ENCODE measurements around the gene NT5C2. TPM values are rescaled to one million over a fixed set of nuclear protein-coding genes. Genes with fewer than 3 reads are reported as not detected.

NT5C2 gene
- total RNA-seq, 1 donor from 2014 or later: 113 TPM

DNA sequence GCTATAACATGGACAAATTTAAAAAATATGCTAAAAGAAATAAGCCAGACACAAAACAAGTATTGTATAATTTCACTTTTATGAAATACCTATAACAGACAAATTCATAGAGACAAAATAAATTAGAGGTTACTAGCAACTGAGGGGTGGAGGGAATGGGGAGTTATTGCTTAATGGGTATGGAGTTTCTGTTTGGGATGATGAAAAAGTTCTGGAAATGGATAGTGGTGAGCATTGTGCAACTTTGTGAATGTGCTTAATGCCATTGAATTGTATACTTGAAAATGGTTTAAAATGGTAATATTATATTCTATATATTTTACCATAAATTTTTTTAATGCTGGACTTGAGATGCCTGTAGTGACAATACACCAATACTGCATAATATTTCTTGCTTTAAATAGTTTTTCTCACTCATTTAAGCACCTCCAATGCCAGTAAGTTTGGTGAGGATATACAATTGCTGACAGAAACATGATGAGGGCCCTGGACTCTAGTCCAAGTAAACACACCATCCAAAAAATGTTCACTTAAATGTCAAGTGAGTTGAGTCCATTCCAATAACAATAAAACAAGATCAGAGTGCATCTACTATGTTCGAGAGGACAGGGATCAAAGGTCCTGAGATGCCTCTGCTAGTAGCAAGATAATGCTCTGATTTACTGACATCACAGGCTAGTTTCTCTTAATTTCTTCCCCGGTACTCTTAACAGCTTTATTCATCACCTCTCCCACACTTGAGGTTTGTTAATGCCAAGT is 71.9 kb downstream of the NT5C2 start:
- H3K9ac ChIP-seq (ENCODE audit: low read length): no peak overlapping the region
- no peak overlapping the region for H2AFZ ChIP-seq (ENCODE audit: low read depth, low read length)
- peaks cover 6% of the 10 kb centered on the region for H3K36me3 Mint-ChIP-seq (ENCODE audit: low read depth, unreplicated experiment)
- H3K27me3 Mint-ChIP-seq (ENCODE audit: low read depth, unreplicated experiment): no peaks in the 10 kb centered on the region
- H3K4me3 Mint-ChIP-seq (ENCODE audit: unreplicated experiment): no peak overlapping the region
- H3K4me1 Mint-ChIP-seq (ENCODE audit: low read depth, unreplicated experiment): peaks cover 20% of the 10 kb centered on the region
- H3K4me2 ChIP-seq (ENCODE audit: low read length): no peak overlapping the region
- peaks cover 50% of the 10 kb centered on the region for H4K20me1 ChIP-seq (ENCODE audit: insufficient read depth, low read length)
- H3K27me3 ChIP-seq (ENCODE audit: insufficient read depth, low read length): no peaks in the 10 kb centered on the region
- H3K36me3 ChIP-seq (ENCODE audit: insufficient read depth, low read length): no peaks in the 10 kb centered on the region
- FAIRE-seq (no peak), DNase-seq (ENCODE audit: low read depth) (no peak)
- peaks cover 32% of the 10 kb centered on the region for H3K79me2 ChIP-seq (ENCODE audit: insufficient read depth, low read length)
- H3K9me3 ChIP-seq (ENCODE audit: insufficient read depth, low read depth, low read length): no peaks in the 10 kb centered on the region
- peaks cover 7% of the 10 kb centered on the region for H3K4me1 ChIP-seq (ENCODE audit: insufficient read depth, low read length)
- H3K9me3 Mint-ChIP-seq (ENCODE audit: unreplicated experiment): no peaks in the 10 kb centered on the region
- TF ChIP-seq, protein P1, sequence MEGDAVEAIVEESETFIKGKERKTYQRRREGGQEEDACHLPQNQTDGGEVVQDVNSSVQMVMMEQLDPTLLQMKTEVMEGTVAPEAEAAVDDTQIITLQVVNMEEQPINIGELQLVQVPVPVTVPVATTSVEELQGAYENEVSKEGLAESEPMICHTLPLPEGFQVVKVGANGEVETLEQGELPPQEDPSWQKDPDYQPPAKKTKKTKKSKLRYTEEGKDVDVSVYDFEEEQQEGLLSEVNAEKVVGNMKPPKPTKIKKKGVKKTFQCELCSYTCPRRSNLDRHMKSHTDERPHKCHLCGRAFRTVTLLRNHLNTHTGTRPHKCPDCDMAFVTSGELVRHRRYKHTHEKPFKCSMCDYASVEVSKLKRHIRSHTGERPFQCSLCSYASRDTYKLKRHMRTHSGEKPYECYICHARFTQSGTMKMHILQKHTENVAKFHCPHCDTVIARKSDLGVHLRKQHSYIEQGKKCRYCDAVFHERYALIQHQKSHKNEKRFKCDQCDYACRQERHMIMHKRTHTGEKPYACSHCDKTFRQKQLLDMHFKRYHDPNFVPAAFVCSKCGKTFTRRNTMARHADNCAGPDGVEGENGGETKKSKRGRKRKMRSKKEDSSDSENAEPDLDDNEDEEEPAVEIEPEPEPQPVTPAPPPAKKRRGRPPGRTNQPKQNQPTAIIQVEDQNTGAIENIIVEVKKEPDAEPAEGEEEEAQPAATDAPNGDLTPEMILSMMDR (IDR thresholded peaks at IDR 0.05; ENCODE audit: insufficient read depth, low read depth, low read length): no peak
- TF ChIP-seq EZH2 (IDR thresholded peaks at IDR 0.05; ENCODE audit: insufficient read depth, low read length): no peak
- H3K27ac Mint-ChIP-seq (ENCODE audit: unreplicated experiment): no peak overlapping the region
- no peak overlapping the region for H3K4me3 ChIP-seq (ENCODE audit: insufficient read depth, low read depth, low read length)
- H3K27ac ChIP-seq (ENCODE audit: low read depth, low read length): no peak overlapping the region

DNA sequence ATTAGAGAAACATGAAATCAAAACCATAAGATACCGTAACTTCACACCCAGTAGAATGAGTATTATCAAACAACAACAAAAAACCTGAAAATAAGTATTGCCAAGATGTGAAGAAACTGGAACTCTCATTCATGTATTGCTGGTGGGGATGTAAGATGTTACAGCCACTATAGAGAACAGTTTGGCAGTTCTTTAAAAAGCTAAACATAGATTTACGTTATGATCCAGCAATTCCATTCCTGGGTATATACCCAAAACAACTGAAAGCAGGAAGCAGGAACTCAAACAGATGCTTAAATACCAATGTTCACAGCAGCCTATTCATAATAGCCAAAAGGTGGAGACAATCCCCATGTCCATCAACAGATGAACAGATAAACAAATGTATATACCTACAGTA is 72.5 kb downstream of the NT5C2 start:
- Mint-ChIP-seq H3K4me3 (ENCODE audit: unreplicated experiment) (no peak overlapping the region), H3K27me3 (ENCODE audit: low read depth, unreplicated experiment) (no peaks in the 10 kb centered on the region), H3K4me1 (ENCODE audit: low read depth, unreplicated experiment) (peaks cover 14% of the 10 kb centered on the region), H3K36me3 (ENCODE audit: low read depth, unreplicated experiment) (peaks cover 4% of the 10 kb centered on the region), H3K9me3 (ENCODE audit: unreplicated experiment) (no peaks in the 10 kb centered on the region), H3K27ac (ENCODE audit: unreplicated experiment) (no peak overlapping the region)
- H2AFZ ChIP-seq (ENCODE audit: low read depth, low read length): no peak overlapping the region
- peaks cover 1% of the 10 kb centered on the region for H3K4me1 ChIP-seq (ENCODE audit: insufficient read depth, low read length)
- peaks cover 32% of the 10 kb centered on the region for H3K79me2 ChIP-seq (ENCODE audit: insufficient read depth, low read length)
- H3K4me3 ChIP-seq (ENCODE audit: insufficient read depth, low read depth, low read length): no peak overlapping the region
- H3K9me3 ChIP-seq (ENCODE audit: insufficient read depth, low read depth, low read length): no peaks in the 10 kb centered on the region
- TF ChIP-seq EZH2 (IDR thresholded peaks at IDR 0.05; ENCODE audit: insufficient read depth, low read length): no peak
- TF ChIP-seq, protein P1 (IDR thresholded peaks at IDR 0.05; ENCODE audit: insufficient read depth, low read depth, low read length): no peak
- H3K27ac ChIP-seq (ENCODE audit: low read depth, low read length): no peak overlapping the region
- H3K27me3 ChIP-seq (ENCODE audit: insufficient read depth, low read length): no peaks in the 10 kb centered on the region
- H3K36me3 ChIP-seq (ENCODE audit: insufficient read depth, low read length): no peaks in the 10 kb centered on the region
- no peak overlapping the region for H3K4me2 ChIP-seq (ENCODE audit: low read length)
- H4K20me1 ChIP-seq (ENCODE audit: insufficient read depth, low read length): peaks cover 44% of the 10 kb centered on the region
- no peak overlapping the region for H3K9ac ChIP-seq (ENCODE audit: low read length)
- DNase-seq (ENCODE audit: low read depth) (no peak), FAIRE-seq (peak; percentile 37)

DNA sequence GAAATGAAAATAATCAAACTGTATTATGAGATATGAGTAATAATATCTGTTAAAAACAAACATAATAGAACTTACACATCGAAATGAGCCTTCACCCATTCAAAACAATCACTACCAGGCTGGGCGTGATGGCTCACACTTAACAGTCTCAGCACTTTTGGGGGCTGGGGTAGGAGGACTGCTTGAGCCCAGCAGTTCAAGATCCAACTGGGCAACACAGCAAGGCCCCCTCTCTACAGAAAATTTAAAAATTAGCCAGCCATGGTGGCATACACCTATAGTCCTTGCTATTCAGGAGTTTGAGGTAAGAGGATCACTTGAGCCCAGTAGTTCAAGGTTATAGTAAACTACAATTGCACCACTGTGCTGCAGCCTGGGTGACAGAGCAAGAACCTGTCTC is 75.8 kb downstream of the NT5C2 start:
- H3K36me3 Mint-ChIP-seq (ENCODE audit: low read depth, unreplicated experiment): peaks cover 4% of the 10 kb centered on the region
- Histone ChIP-seq H3K36me3 (ENCODE audit: insufficient read depth, low read length) (no peaks in the 10 kb centered on the region), H3K79me2 (ENCODE audit: insufficient read depth, low read length) (peaks cover 28% of the 10 kb centered on the region), H3K4me3 (ENCODE audit: insufficient read depth, low read depth, low read length) (no peak overlapping the region), H3K9ac (ENCODE audit: low read length) (no peak overlapping the region), H2AFZ (ENCODE audit: low read depth, low read length) (no peak overlapping the region), H3K27me3 (ENCODE audit: insufficient read depth, low read length) (no peaks in the 10 kb centered on the region), H3K27ac (ENCODE audit: low read depth, low read length) (no peak overlapping the region), H3K9me3 (ENCODE audit: insufficient read depth, low read depth, low read length) (no peaks in the 10 kb centered on the region), H4K20me1 (ENCODE audit: insufficient read depth, low read length) (peaks cover 28% of the 10 kb centered on the region), H3K4me2 (ENCODE audit: low read length) (no peak overlapping the region), H3K4me1 (ENCODE audit: insufficient read depth, low read length) (no peaks in the 10 kb centered on the region)
- no peaks in the 10 kb centered on the region for H3K27me3 Mint-ChIP-seq (ENCODE audit: low read depth, unreplicated experiment)
- H3K4me3 Mint-ChIP-seq (ENCODE audit: unreplicated experiment): no peak overlapping the region
- no peak for TF ChIP-seq EZH2 (IDR thresholded peaks at IDR 0.05; ENCODE audit: insufficient read depth, low read length)
- TF ChIP-seq, protein P1 (IDR thresholded peaks at IDR 0.05; ENCODE audit: insufficient read depth, low read depth, low read length): no peak
- no peak for FAIRE-seq
- DNase-seq (ENCODE audit: low read depth): no peak
- no peaks in the 10 kb centered on the region for H3K9me3 Mint-ChIP-seq (ENCODE audit: unreplicated experiment)
- no peak overlapping the region for H3K27ac Mint-ChIP-seq (ENCODE audit: unreplicated experiment)
- H3K4me1 Mint-ChIP-seq (ENCODE audit: low read depth, unreplicated experiment): peaks cover 2% of the 10 kb centered on the region
